ENCODE measurements around the gene VAMP3. TPM values are rescaled to one million over a fixed set of nuclear protein-coding genes. Genes with fewer than 3 reads are reported as not detected.

Gene VAMP3
- total and polyA plus RNA-seq, 2 donors (not counting 3 experiments of a cell fraction or from before 2014, with no cell fraction given), result 100 to 137 TPM

DNA sequence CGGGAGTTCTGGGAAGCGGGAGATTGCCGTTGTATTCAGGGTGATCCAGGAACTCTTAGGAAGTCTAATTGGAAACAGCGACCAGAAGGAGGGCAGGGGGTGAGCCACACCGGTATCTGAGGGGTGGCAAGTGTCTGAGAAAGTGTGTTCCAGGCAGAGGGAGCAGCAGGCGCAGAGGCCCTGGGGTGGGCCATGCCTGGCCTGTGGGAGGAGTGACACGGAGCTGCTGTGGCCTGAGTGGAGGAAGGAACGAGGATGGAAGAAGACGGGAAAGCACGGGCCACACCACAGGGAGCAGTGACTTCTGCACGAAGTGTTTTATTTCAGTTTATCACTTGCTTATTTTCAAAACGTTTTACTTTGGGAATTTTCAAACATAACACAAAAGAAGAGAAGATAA is 24.3 kb downstream of the VAMP3 start:
- H3K9me3 ChIP-seq (replicated peaks; ENCODE audit: control insufficient read depth, insufficient read depth, low read length), result peaks cover 2% of the 10 kb centered on the region
- BruUV-seq (replicated peaks), result no TSS peak
- H3K4me3 ChIP-seq (replicated peaks in 1 of 3; ENCODE audit: insufficient read depth in 1 of 3, low read depth in 1 of 3, low read length in 3 of 3), result no peak overlapping the region
- no peaks in the 10 kb centered on the region for H4K20me1 ChIP-seq (replicated peaks; ENCODE audit: control insufficient read depth, extremely low read depth, insufficient read depth, low read length)
- H3K79me2 ChIP-seq (ENCODE audit: control insufficient read depth, insufficient read depth, low read length), result no peaks in the 10 kb centered on the region
- intact Hi-C loops (cut with micrococcal nuclease), result no loop called here
- no peak overlapping the region for H2AFZ ChIP-seq (ENCODE audit: low read depth, low read length)
- no peak overlapping the region for H3K27ac ChIP-seq (ENCODE audit: insufficient read depth, low read depth, low read length)
- FAIRE-seq (no peak), DNase-seq (ENCODE audit: low read depth, low spot score) (no peak)
- H3K36me3 ChIP-seq (ENCODE audit: control insufficient read depth in 2 of 2, extremely low read depth in 1 of 2, insufficient read depth in 2 of 2, low read length in 2 of 2), result no peaks in the 10 kb centered on the region
- H3K4me2 ChIP-seq (ENCODE audit: insufficient read depth, low read length), result no peak overlapping the region
- CTCF ChIA-PET, result interaction anchor here (3.5 kb wide), 1 partner anchor 13 kb away, joined by 10 read pairs; no protein-coding TSS in a partner anchor
- H3K27me3 ChIP-seq (ENCODE audit: control insufficient read depth in 2 of 2, insufficient read depth in 2 of 2, low read length in 2 of 2), result no peaks in the 10 kb centered on the region
- POLR2A ChIA-PET, result no interaction called here
- H3K9me1 ChIP-seq (replicated peaks; ENCODE audit: control insufficient read depth, extremely low read depth, insufficient read depth, low read length), result no peaks in the 10 kb centered on the region
- no peak overlapping the region for H3K9ac ChIP-seq (replicated peaks; ENCODE audit: extremely low read depth, insufficient read depth, low read length)
- no peak for TF ChIP-seq JUN (IDR thresholded peaks at IDR 0.05; ENCODE audit: borderline replicate concordance, insufficient read depth, insufficient read length, low read depth)
- TF ChIP-seq POLR2AphosphoS5 (IDR thresholded peaks at IDR 0.05; ENCODE audit: insufficient read depth, low read depth, low read length), result no peak
- no peak for TF ChIP-seq GATA2 (IDR thresholded peaks at IDR 0.05; ENCODE audit: insufficient read depth, insufficient read length, low read depth, low read length)
- TF ChIP-seq POLR2A (IDR thresholded peaks at IDR 0.05; ENCODE audit: low read depth, low read length), result no peak
- TF ChIP-seq, protein P1, sequence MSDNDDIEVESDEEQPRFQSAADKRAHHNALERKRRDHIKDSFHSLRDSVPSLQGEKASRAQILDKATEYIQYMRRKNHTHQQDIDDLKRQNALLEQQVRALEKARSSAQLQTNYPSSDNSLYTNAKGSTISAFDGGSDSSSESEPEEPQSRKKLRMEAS (IDR thresholded peaks at IDR 0.05; ENCODE audit: insufficient read depth, insufficient read length), result no peak
- no peak for TF ChIP-seq MYC (IDR thresholded peaks at IDR 0.05; ENCODE audit: low read depth, low read length)
- TF ChIP-seq, protein P2, sequence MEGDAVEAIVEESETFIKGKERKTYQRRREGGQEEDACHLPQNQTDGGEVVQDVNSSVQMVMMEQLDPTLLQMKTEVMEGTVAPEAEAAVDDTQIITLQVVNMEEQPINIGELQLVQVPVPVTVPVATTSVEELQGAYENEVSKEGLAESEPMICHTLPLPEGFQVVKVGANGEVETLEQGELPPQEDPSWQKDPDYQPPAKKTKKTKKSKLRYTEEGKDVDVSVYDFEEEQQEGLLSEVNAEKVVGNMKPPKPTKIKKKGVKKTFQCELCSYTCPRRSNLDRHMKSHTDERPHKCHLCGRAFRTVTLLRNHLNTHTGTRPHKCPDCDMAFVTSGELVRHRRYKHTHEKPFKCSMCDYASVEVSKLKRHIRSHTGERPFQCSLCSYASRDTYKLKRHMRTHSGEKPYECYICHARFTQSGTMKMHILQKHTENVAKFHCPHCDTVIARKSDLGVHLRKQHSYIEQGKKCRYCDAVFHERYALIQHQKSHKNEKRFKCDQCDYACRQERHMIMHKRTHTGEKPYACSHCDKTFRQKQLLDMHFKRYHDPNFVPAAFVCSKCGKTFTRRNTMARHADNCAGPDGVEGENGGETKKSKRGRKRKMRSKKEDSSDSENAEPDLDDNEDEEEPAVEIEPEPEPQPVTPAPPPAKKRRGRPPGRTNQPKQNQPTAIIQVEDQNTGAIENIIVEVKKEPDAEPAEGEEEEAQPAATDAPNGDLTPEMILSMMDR (IDR thresholded peaks at IDR 0.05; ENCODE audit: extremely low read depth in 1 of 2, insufficient read depth in 1 of 2, low read depth in 1 of 2, low read length in 2 of 2), result no peak
- dilution Hi-C loops (cut with MboI; ENCODE audit: extremely low pct_ligation_motif_present, low sequenced_read_pairs), result no loop called here
- H3K4me1 ChIP-seq (ENCODE audit: control insufficient read depth, extremely low read depth, insufficient read depth, low read length), result no peaks in the 10 kb centered on the region

Data from endothelial cell of umbilical vein (primary cell).